22Rv1 (cell line): ENCODE measurements around the gene BAX.

Experiments
- H3K27ac ChIP-seq: fragments of 450-650 bp; 2 replicates; pipeline ENCODE4 v1.5.1; 2017
- ZFX ChIP-seq: fragments of 450-650 bp; IDR thresholded peaks from 2 replicates; pipeline ENCODE4 v1.6.1; 2017; ENCODE audit warnings: antibody characterized with exemption, borderline replicate concordance
- TF ChIP-seq, protein P1 (sequence below): fragments of 450-650 bp; IDR thresholded peaks from 2 replicates; pipeline ENCODE4 v1.5.1; 2017; ENCODE audit warnings: mild to moderate bottlenecking

The BAX gene

GRCh38 chr19:48958006-48958405 lies 3.3 kb downstream of the BAX start:
- no peak overlapping the region for H3K27ac ChIP-seq

DNA sequence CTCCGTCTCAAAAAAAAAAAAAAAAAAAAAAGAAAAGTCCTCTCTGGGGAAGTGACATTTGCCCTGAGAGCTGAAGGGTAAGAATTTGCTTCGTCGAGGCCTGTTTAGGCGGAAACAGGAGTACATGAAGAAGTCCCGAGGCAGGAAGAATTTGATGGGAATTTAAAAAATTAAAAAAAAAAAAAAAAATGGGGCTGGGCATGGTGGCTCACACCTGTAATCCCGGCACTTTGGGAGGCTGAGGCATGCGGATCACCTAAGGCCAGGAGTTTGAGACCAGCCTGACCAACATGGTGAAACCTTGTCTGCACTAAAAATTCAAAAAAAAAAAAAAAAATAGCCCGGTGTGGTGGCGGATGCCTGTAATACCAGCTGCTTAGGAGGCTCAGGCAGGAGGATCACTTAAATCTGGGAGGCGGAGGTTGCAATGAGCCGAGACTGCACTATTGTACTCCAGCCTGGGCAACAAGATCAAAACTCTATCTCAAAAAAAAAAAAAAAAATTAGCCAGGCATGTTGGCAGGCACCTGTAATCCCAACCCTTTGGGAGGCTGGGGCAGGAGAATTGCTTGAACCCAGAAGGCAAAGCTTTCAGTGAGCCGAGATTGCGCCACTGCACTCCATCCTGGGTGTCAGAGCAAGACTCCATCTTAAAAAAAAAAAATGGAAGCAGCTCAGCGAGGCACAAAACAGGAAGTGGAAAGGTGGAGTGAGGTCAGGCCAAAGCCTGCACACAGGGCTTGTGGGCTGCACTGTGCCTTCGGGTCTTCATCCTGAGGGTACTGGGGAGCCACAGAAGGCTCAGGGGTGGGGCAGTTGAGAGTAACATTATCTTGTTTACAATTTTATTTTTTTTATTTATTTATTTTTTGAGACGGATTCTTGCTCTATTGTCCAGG lies 4.9 kb downstream of the BAX start:
- TF ChIP-seq ZFX, result no peak
- TF ChIP-seq, protein P1, sequence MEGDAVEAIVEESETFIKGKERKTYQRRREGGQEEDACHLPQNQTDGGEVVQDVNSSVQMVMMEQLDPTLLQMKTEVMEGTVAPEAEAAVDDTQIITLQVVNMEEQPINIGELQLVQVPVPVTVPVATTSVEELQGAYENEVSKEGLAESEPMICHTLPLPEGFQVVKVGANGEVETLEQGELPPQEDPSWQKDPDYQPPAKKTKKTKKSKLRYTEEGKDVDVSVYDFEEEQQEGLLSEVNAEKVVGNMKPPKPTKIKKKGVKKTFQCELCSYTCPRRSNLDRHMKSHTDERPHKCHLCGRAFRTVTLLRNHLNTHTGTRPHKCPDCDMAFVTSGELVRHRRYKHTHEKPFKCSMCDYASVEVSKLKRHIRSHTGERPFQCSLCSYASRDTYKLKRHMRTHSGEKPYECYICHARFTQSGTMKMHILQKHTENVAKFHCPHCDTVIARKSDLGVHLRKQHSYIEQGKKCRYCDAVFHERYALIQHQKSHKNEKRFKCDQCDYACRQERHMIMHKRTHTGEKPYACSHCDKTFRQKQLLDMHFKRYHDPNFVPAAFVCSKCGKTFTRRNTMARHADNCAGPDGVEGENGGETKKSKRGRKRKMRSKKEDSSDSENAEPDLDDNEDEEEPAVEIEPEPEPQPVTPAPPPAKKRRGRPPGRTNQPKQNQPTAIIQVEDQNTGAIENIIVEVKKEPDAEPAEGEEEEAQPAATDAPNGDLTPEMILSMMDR, result no peak
- peak overlapping the region; percentile 12; the same call in 1 of the 2 replicates for H3K27ac ChIP-seq

More at GRCh38 chr19:48958006-48958405, 3.3 kb downstream of the BAX start:
- TF ChIP-seq ZFX, result no peak
- TF ChIP-seq, protein P1, result no peak

GRCh38 chr19:48961051-48961649 lies 6.5 kb downstream of the BAX start:
- no peak for TF ChIP-seq ZFX
- TF ChIP-seq, protein P1, result no peak
- peak overlapping the region; percentile 32; the same call in 1 of the 2 replicates for H3K27ac ChIP-seq

- TF ChIP-seq, protein P1, result no peak
- no peak for TF ChIP-seq ZFX
- H3K27ac ChIP-seq, result peak overlapping the region; percentile 32
These were observed 7.0 kb downstream of the BAX start for GRCh38 chr19:48961673-48962028.

DNA sequence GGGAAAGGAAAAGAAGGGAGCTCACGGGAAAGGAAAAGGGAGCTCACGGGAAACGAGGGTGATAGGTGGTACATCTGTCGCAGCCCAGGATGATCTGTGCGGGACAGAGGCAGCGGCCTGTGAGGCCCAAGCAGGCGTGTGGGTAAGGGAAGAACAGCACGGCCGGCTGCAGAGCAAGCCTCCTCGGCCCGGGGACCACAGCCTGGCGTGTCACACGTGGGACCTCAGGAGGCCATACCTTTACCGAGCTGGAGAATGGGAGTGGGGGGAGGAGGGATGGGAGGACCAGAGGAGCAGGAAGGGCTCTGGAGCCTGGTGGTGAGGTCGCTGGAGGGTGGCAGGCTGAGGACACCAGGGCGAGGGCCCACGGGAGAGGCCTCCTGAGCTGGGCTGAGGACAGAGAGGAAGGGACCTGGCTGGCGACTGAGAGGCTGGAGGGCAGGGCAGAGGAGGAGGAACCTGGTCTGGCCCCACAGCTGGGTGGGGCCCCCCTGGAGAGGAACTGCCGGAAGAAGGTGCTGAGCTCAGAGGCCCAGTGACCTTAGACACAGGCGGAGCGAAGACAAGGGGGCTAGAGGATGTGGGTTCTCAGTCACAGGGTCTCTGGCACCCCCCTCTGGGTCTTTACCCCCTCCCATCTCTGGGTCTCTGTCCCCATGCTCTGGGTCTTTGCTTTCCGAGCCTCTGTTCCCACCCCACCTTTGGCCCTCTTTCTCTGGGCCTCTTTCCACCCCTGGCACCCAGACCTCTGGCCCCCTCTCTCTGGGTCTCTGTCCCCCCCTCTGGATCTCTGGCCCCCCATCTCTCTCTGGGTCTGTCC lies 7.6 kb downstream of the BAX start:
- TF ChIP-seq, protein P1, result no peak
- TF ChIP-seq ZFX, result no peak
- peak overlapping the region; percentile 32 for H3K27ac ChIP-seq

- peak overlapping the region; percentile 32; the same call in 1 of the 2 replicates for H3K27ac ChIP-seq
- TF ChIP-seq, protein P1, result no peak
- TF ChIP-seq ZFX, result no peak
These were observed 8.1 kb downstream of the BAX start for GRCh38 chr19:48962849-48963165.
